ENCODE data around the gene EDN2. TPM values are rescaled to one million over a fixed set of nuclear protein-coding genes. Genes with fewer than 3 reads are reported as not detected.
A peak's percentile ranks its signal among the peaks of the same experiment; 100 is the strongest.

The EDN2 gene
- polyA plus RNA-seq, 1 experiment: 0.19 TPM

- Histone ChIP-seq H3K27ac (ENCODE audit: low read depth, low read length) (no peak overlapping the region), H3K9me3 (ENCODE audit: control insufficient read depth, insufficient read depth, low read length) (no peaks in the 10 kb centered on the region; the same call in 1 of the 2 replicates), H3K4me3 (ENCODE audit: low read depth, low read length) (no peak overlapping the region), H3K27me3 (ENCODE audit: control insufficient read depth, insufficient read depth, low read length) (peaks cover 10% of the 10 kb centered on the region)
- ChIA-PET CTCF (interaction anchor here (0.7 to 4.9 kb wide), 32 partner anchors 9 to 395 kb away, joined by 3 to 56 read pairs (median 4); partner anchors contain the start of gene EDN2), POLR2A (interaction anchor here (1.0 kb wide), 1 partner anchor 13 kb away, joined by 3 read pairs; no protein-coding TSS in a partner anchor)
- DNase-seq (ENCODE audit: low read depth, low spot score): peak; percentile 34
- peak; percentile 88 for TF ChIP-seq CTCF (IDR thresholded peaks at IDR 0.05; ENCODE audit: low read depth, low read length)
Measured at GRCh38 chr1:41432481-41433280, 51.8 kb downstream of the EDN2 start.

GRCh38 chr1:41431490-41432350 lies 52.8 kb downstream of the EDN2 start:
- H3K9me3 ChIP-seq (ENCODE audit: control insufficient read depth, insufficient read depth, low read length): no peaks in the 10 kb centered on the region; the same call in 1 of the 2 replicates
- ChIA-PET POLR2A (no interaction called here), CTCF (interaction anchor here (0.7 to 4.9 kb wide), 20 partner anchors 8 to 161 kb away, joined by 3 to 56 read pairs (median 4); partner anchors contain the start of gene EDN2)
- no peak for TF ChIP-seq CTCF (IDR thresholded peaks at IDR 0.05; ENCODE audit: low read depth, low read length)
- no peak overlapping the region for H3K27ac ChIP-seq (ENCODE audit: low read depth, low read length)
- no peak for DNase-seq (ENCODE audit: low read depth, low spot score)
- no peak overlapping the region for H3K4me3 ChIP-seq (ENCODE audit: low read depth, low read length)
- H3K27me3 ChIP-seq (ENCODE audit: control insufficient read depth, insufficient read depth, low read length): peaks cover 7% of the 10 kb centered on the region

- no peak overlapping the region for H3K4me3 ChIP-seq (ENCODE audit: low read depth, low read length)
- H3K27me3 ChIP-seq (ENCODE audit: control insufficient read depth, insufficient read depth, low read length): no peaks in the 10 kb centered on the region
- DNase-seq (ENCODE audit: low read depth, low spot score): no peak
- H3K9me3 ChIP-seq (ENCODE audit: control insufficient read depth, insufficient read depth, low read length): no peaks in the 10 kb centered on the region; the same call in 1 of the 2 replicates
- no peak overlapping the region for H3K27ac ChIP-seq (ENCODE audit: low read depth, low read length)
- ChIA-PET CTCF (no interaction called here), POLR2A (no interaction called here)
- TF ChIP-seq CTCF (IDR thresholded peaks at IDR 0.05; ENCODE audit: low read depth, low read length): no peak
Measured at GRCh38 chr1:41430582-41430981, 53.9 kb downstream of the EDN2 start.

GRCh38 chr1:41430069-41430468 lies 54.4 kb downstream of the EDN2 start:
- Histone ChIP-seq H3K27me3 (ENCODE audit: control insufficient read depth, insufficient read depth, low read length) (no peaks in the 10 kb centered on the region), H3K27ac (ENCODE audit: low read depth, low read length) (no peak overlapping the region), H3K4me3 (ENCODE audit: low read depth, low read length) (no peak overlapping the region), H3K9me3 (ENCODE audit: control insufficient read depth, insufficient read depth, low read length) (no peaks in the 10 kb centered on the region; the same call in 1 of the 2 replicates)
- TF ChIP-seq CTCF (IDR thresholded peaks at IDR 0.05; ENCODE audit: low read depth, low read length): no peak
- CTCF ChIA-PET: interaction anchor here (1.0 kb wide), 1 partner anchor 87 kb away, joined by 3 read pairs; no protein-coding TSS in a partner anchor
- DNase-seq (ENCODE audit: low read depth, low spot score): no peak
- POLR2A ChIA-PET: no interaction called here
